HG02870 (cell line): ENCODE data around the gene SLF2.
"Not testable (repeated sequence)": the region's sequence is repeated elsewhere in the genome, so short reads cannot be mapped to it uniquely, and the experiment has no call there.

Experiments
- ATAC-seq: cut with Tn5 transposase; IDR thresholded peaks from one replicate; pipeline ENCODE4 v1.9.1; 2021; ENCODE audit warnings: mild to moderate bottlenecking, moderate library complexity; ENCODE audit not compliant: unreplicated experiment

Gene SLF2

DNA sequence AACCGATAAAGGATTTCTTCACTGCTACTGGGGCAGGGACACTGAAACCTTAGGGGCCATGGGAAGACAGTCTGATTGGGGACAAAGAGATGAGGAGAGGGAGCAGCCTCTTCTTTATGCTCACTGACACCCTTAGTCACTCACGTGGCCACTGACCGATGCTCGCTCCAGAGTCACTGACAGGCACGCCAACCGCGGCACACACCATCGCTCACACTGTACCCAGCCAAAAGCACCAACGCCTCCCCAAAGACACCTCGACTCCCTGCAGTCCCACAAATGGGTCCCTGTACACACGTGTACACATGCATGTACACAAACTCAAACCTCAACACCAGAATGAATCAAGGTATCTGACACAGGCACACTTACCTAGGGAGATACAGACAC, 35.3 kb upstream of the SLF2 start:
- ATAC-seq = no peak

DNA sequence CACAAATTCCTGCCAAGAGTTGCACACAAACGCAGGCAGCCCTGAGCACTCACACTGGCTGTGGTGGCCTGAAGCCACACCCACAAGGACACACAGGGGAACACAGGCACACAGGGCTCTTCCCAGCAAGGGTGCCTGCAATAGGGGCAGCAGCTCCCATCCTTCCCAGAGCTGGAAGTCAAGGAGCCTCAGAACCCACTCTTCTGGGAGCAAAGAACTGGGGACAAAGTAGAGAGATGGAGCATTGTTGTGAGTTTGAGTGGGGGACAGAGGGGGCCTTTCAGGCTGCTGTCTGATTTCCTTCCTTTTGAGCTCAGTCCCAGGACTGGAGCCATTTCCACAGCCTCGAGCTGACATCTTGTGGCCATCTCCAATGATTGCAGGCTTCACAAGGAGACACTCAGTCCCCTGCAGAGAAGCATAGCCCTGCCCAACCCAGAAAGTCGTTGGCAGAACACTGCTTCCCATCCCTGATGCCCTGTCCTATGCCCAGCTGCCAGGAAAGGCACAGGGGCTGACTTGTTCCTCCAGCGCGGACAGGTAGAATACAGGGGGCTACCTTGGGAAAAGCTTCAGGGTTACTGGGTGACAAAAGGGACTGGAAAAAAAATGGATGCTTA, 34.4 kb upstream of the SLF2 start:
- no peak for ATAC-seq

DNA sequence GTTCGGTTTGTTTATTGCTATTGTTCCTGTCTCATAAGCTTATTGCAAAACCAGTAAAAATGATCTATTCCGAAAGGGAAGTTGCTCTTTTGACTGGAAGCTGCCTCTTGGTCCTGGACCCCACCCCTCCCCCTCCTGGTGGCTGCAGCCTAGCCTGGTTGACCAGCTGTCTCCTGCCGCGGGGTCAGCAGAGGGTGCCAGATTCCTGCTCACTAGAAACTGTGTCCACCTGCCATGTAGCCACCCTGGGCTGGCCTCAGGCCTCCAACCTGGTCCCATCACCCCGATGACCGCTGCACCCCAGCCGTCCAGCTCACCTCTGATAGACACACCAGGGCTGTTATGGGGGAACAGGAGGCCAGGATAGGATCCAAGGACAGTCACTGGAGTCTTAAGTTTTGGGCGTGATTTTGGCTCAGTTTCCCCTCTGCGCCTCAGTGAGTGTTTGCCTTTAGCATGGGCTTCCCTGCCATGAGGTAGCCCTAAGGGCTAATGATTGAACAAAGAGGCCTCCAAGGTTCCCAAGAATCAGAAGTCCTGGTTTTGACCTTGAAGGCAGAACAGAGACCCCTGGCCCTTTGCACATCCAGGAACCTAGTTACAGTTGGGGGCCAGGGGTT, 32.9 kb upstream of the SLF2 start:
- no peak for ATAC-seq

DNA sequence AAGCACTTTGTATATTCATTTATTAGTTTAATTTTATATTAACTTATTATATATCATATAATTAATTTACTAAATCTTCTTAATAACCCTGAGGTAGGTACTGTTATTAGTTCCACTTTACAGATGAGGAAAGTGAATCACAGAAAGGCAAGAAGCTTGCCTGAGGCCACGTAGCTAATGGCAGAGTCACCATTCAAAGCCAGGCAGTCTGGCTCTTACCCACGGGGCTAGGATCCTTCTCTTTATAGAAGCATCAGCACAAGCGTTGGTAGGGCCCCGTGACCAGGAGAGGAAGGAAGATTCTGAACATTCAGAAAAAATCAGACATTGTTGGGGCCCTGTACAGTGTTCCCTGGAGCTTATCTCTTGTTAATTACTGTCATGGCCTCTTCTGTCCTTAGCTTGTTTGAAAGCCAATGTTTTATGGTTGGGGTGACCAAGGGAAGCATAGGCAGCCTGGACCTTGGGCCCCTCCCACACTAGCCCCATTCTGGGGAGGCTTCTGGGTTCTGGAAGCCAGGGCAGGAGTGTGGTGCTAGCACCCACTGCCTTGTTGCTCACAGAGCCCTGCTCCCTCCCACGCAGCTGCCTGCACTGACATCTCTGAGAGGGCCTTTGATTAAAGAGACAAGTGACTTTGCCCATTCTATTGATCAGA, 31.1 kb upstream of the SLF2 start:
- ATAC-seq = no peak

DNA sequence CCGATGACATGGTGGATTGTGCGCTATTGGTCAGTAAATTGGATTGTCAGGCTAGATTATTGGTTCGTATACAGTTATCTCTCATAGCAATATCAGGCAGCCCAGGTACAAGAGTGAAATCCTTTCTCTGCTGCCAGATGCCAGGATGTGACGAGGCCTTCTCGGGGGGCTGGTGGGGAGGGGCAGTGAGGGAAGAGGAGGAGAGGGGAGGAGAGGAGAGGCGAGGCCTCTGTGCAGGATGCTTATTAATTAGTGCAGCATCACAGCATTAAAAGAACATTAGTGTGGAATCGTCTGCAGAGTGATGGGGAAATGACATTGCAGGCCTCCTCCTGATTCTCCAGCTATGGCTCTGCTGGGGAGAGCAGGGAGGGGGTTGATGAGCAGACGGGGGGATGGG, 30.5 kb upstream of the SLF2 start:
- ATAC-seq = no peak

DNA sequence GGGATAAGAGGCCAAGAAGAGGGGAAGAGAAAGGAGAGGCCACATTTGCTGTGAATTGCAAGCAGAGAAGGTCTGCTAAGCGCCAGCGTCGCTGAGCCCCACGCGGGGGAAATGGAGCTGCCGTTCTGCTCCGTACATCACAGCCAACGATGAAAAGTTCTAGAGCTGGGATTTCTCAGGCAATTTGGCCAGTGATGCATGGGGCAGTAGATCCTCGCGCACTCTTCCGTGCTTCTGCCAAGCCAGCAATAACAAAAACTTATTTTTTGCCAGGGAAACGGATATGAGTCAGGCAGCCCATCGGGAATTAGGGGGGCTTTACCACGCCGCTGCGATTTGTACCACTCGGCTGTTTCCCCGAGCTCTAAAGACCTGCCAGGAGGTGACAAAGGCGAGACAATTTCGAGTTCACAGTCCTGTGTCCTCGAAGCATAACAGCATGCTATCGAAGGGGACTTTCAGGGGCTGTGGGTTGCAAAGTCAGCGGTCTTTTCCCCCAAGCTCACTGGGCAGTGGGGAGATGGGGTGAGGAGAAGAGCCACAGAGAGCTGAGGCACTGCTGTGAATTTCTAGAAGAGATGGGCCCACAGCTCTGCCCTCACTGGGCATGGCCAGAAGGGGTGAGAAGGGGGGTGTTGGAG, 30.0 kb upstream of the SLF2 start:
- ATAC-seq = no peak

DNA sequence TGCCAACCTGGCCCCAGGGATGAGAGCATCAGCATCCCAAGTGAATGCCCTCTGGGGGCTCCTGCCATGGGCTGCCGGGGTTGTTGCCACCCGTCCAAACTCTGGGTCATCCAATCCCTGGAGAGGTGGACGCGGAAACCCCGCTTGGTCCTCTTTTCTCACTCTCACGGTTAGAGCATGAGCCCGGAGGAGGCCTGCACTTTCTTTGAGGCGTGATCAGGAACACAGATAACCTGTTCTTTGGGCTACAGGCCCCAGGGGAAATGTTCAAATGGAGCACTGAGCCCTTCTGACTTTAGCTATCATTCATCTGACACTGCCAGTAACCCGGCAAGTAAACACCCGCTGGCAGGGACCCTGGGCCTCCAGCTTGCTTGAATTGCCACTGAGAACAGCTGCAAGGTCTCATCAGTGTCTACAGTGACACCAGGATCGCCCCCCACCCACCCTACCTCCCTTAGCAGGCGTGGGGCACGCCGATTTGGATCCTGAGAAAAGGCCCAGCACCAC, 29.4 kb upstream of the SLF2 start:
- ATAC-seq = no peak

DNA sequence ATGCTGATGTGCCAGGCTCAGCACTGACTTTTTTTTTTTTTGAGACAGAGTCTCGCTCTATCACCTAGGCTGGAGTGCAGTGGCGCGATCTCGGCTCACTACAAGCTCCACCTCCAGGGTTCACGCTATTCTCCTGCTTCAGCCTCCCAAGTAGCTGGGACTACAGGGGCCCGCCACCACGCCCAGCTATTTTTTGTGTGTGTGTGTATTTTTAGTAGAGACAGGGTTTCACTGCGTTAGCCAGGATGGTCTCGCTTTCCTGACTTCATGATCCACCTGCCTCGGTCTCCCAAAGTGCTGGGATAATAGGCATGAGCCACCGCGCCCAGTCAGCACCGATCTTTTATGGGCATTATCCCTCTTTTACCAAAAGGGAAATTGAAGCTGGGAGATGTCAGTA, 27.2 kb upstream of the SLF2 start:
- ATAC-seq = not testable (repeated sequence)

DNA sequence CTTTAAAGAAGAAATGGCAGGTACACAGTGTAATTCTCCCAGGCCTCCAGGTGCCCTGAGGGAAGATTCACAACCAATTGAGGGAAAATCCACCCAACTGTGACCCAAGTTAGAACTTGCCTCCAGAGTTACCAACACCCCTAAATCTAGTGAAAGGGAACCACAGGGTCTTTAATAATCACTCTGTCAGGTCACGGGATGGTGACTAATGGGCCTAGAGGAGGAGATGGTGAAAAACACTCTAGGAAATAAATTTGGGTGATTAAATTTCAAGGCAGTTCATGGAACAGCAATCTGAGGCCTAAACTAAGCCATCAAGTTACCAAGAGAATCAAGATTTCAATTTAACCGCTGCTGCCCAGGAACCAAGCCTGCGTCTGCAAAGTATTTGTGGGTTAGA, 26.7 kb upstream of the SLF2 start:
- no peak for ATAC-seq

DNA sequence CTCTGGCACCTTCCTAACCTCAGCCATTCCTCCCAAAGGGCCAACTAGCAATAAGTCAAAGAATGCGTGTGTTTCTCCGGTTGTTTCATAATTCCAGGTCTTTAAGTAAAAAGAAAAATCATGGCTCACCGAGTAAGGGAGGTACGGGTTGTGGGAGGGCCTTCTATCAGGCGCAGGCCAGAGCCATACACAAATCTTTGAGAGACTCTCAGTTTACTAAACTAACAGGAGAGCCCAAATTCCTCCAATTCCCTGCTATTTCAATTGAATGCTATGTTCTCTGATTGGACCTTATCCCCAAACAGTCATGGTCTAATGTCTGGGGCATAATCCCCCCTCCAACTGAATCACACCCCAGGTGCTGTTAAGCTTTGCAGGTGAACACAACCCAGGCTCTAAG, 26.2 kb upstream of the SLF2 start:
- ATAC-seq = no peak

DNA sequence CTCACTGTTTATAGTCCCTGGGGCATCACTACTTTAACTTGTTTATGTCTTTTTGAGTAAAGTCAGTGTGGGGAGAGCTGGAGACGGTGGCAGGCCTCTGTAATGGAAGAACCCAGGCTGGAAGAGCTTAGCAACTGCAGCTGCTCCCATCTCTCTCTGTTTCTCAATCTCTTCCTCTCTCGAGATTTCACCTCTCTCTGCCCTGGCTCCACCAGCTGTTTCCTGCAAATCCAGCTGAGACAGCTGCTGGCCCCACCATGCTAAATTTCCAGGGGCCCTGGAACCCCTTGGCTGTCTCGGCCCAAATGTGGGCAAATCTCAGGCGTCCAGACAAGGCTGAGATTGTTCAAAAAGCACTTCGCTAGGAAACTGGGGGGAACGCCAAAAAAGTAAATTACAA, 25.8 kb upstream of the SLF2 start:
- no peak for ATAC-seq

DNA sequence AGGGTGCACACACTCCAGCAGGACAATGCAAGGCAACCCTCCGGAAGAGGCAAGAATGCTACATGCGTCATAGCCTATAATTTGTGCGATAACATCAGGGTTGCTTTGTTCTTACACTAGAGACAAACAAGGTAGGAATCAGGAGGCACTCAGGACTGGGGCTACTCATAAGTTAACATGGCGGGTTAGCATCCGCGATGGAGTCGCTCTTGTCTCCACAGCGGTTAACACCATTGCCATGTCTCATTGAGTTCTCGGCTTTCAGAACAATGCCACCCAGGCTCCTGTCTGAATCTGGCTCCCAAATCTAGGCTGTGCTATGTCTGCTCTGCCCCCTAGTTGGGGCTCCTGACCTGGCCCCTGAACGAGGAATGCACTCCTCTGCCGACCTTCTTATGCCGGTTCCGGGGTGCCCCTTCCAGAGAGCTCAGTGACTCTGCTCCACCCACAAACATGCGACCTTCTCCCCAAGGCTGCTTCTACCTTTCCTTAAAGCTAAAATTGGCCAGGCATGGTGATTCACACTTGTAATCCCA, 24.9 kb upstream of the SLF2 start:
- ATAC-seq = no peak

DNA sequence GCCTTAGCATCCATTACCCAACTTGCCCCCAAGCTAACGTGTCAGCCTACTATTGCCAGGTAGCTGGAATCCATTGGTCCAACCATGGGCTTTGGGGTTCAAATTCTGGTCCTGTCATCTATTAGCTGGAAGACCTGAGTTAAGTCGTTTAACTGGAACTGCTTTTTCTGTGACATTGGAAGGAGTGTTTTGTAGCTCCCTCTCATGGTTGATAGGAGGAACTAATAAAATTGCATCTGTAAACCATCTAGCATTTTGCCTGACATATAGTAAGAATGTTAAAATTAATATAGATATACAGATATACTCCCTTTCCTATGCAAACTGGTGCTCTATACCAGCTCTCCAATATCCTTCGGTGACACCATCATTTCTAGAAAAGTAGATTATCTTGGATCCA, 23.8 kb upstream of the SLF2 start:
- ATAC-seq = no peak

DNA sequence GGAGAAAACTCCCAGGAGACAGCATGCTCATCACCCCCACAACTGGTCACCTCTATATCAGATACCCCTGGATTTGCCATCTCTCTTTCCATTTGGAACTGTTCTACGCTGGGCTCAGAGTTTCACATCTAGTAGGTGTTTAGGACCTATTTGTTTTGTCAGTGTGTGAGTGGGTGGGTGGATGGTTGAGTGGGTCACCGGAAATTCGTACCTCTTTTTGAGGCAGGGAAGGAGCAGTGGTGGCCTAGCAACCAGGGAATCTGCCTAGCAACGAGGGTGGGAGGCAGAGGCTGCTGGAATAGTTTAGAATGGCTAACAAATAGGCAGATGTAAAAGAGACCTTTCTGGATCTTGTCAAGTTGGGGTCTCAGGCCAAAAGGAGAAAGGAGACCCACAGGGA, 23.2 kb upstream of the SLF2 start:
- ATAC-seq = no peak

DNA sequence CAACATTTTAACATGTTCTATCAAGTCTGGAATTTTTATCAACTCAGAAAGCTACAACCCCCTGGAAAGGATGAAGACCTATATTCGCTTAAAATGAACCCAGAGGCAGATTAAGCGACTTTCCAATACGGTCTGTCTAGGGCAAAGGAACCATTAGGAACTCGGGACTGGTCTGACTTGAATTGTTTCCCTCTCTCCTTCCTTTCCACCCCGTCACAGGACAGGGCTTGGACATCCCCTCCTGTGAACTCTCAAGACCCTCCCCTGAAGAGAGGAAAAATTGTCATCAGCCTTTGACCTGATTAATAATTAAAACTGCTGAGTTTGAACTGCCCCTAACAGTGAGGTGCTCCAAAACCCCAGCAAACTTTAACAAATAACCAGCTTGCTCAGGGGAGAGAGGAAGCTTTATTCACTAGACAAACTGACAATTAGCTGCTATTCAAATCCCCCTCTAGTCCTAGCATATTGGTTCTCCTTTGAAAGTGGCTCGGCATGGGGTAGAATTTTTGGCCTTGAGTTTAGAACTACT, 22.6 kb upstream of the SLF2 start:
- no peak for ATAC-seq

DNA sequence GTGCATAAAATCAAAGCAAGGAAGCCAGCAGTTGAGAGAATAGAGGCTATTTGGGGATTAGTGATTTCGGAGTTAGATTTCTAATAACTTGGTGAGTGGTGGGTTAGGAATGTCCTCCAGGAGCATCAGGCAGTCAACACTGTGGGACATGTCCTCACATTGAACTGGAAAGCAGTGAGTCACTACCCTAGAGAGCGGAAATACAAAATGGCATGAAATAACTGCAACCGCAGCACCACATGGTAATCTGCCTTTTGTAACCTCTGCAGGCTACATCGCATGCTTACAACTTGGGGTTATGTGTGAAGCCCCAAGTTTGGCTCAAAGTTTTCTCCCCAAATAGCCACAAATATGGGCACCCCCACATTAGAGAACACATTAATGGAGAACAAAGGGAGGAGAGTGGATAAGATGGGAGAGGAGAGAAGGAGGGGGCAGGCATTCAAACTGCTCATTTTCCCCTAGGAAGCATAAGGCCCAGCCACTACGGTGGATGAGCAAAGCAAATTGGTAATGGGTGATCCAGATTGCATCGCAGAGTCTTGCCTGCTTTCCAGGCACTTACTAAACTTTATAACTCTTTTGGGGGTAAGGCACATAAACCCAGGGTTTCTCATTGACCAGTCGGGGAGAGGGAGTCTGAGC, 22.0 kb upstream of the SLF2 start:
- no peak for ATAC-seq

DNA sequence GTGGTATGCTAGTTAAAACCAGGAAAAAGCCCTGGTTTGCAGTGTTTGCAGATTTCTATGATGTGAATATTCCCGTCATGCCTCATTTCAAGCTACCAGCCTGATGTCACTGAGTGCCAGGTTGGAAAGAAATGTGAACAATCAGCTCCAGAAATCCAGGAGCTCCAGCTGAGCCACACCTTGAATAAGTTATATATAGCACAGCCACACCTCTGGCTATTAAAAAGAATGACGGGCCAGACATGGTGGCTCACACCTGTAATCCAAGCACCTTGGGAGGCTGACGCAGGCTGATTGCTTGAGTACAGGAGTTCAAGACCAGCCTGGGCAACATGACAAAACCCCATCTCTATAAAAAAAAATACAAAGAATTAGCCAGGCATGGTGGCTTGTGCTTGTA, 18.7 kb upstream of the SLF2 start:
- ATAC-seq = no peak

DNA sequence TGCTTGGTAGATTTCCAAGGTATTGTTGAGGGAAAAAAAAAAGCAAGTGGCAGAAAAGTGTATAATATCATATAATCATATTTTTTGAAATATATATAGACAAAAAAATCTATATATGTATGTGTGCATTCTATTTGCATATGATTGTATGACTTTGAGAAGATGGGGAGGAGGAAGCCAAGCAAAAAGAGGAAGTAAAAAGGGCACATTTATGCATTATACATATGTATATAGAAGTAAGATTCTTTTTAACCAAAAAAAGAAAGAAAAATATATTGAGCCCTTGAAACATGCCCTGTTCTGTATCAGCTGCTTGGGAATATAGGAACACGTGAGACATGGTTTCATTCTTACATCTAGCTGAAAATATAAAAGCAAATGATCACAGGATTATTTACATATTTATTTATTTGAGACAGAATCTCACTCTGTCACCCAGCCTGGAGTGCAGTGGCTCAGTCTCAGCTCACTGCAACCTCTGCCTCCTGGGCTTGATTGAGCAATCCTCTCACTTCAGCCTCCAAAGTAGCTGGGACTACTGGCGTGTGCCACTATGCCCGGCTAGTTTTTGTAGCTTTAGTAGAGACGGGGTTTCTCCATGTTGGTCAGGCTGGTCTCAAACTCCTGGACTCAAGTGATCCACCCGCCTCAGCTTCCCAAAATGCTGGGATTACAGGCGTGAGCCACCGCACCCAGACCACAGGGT, 18.0 kb upstream of the SLF2 start:
- no peak for ATAC-seq

DNA sequence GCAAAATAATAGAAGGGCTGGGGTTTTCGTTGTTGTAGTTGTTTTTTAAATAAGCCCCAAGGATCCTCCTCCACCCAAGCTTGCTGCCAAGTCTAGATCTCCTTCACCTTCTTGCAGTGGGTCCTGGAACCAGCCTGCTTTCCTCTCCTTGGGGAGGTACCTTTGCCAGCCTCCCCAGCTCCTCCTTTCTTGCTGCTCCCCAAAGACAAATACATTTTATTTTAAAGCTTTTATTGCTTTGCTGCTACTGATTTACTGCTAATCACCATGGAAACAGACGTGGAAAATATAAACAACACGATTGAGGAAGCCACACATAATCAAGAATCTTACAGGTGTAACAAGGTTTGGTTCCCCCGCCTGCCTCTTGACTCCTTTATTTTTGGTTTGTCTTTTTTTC, 17.4 kb upstream of the SLF2 start:
- ATAC-seq = no peak

DNA sequence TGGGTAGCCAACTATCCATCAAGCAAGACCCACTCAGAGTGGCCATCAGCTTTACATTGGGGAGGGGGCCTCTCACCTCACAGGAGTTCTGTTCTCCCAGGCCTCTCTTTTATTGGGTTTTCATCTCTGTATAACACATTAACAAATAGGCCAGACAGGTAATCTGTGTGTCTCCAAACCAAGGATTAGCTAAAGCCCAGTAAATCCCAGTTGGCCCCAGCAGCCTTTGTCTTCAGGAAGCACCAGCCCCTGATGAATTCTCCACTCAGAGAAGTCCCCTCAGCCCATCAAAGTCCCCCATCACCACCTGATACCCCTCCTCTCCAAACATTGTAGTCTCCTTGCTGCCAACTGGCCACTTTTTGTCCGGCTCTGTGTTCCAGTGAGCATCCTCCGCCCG, 16.9 kb upstream of the SLF2 start:
- ATAC-seq = no peak
